Osteoblast (primary cell): ENCODE data around the gene MVD. TPM values are rescaled to one million over a fixed set of nuclear protein-coding genes. Genes with fewer than 3 reads are reported as not detected.

ENCODE experiments used
- DNase-seq: peaks from one replicate; pipeline ENCODE4 v3.0.0; 2011; ENCODE audit warnings: low spot score, mixed read lengths; ENCODE audit not compliant: insufficient read length; ENCODE audit errors: missing footprints
- H2AFZ ChIP-seq: 2 replicates; pipeline ENCODE4 v1.6.0; 2011; ENCODE audit warnings: mild to moderate bottlenecking, low read length
- H3K27ac ChIP-seq: 2 replicates; pipeline ENCODE4 v1.5.1; 2011; ENCODE audit warnings: mild to moderate bottlenecking, low read depth, low read length, moderate library complexity
- H3K27me3 ChIP-seq: 2 replicates; pipeline ENCODE4 v1.6.0; 2012; ENCODE audit warnings: mild to moderate bottlenecking, control low read depth, inconsistent platforms, low read length, moderate library complexity; ENCODE audit not compliant: insufficient read depth
- H3K36me3 ChIP-seq: 2 replicates; pipeline ENCODE4 v1.5.1; 2011; ENCODE audit warnings: mild to moderate bottlenecking, low read length, control low read depth, moderate library complexity; ENCODE audit not compliant: insufficient read depth
- H3K4me1 ChIP-seq: 2 replicates; pipeline ENCODE4 v1.5.1; 2011; ENCODE audit warnings: mild to moderate bottlenecking, low read length, control low read depth, moderate library complexity; ENCODE audit not compliant: insufficient read depth
- H3K4me2 ChIP-seq: 2 replicates; pipeline ENCODE4 v1.6.0; 2011; ENCODE audit warnings: mild to moderate bottlenecking, low read length; ENCODE audit not compliant: insufficient read depth
- H3K4me3 ChIP-seq: fragments of 200-600 bp; sonication (generic); 3 replicates; pipeline ENCODE4 v1.5.1; 2012; ENCODE audit warnings: mild to moderate bottlenecking, low read length, inconsistent platforms; ENCODE audit not compliant: insufficient read depth
- H3K79me2 ChIP-seq: 2 replicates; pipeline ENCODE4 v1.6.0; 2012; ENCODE audit warnings: mild to moderate bottlenecking, low read length, control low read depth, inconsistent platforms; ENCODE audit not compliant: insufficient read depth
- H3K9me3 ChIP-seq: 2 replicates; pipeline ENCODE4 v1.5.1; 2011; ENCODE audit warnings: low read depth, low read length, control low read depth
- H4K20me1 ChIP-seq: 2 replicates; pipeline ENCODE4 v1.6.0; 2012; ENCODE audit warnings: mild to moderate bottlenecking, low read length, control low read depth; ENCODE audit not compliant: insufficient read depth
- CTCF ChIP-seq: IDR thresholded peaks from 2 replicates; pipeline ENCODE4 v1.5.1; 2011; ENCODE audit warnings: mild to moderate bottlenecking, low read depth, low read length, moderate library complexity; ENCODE audit errors: extremely low read depth
- total RNA-seq: library from RNA; depleted of rRNA; stranded (reverse); fragments of >200 nt; gene quantifications from 2 replicates; pipeline ENCODE4 v1.2.3, GENCODE V29; 2012

The MVD gene
- total RNA-seq, 1 donor: 67.3 TPM

GRCh38 chr16:88631920-88632586, 30.8 kb downstream of the MVD start:
- no peak for TF ChIP-seq CTCF
- no peak overlapping the region for H3K27ac ChIP-seq
- no peak for DNase-seq
- no peak overlapping the region for H3K4me3 ChIP-seq
- H3K9me3 ChIP-seq: no peaks in the 10 kb centered on the region
- H3K27me3 ChIP-seq: peaks cover 1% of the 10 kb centered on the region
- peaks cover 25% of the 10 kb centered on the region for H3K36me3 ChIP-seq
- H3K4me1 ChIP-seq: peaks cover 6% of the 10 kb centered on the region
- H3K4me2 ChIP-seq: no peak overlapping the region
- no peaks in the 10 kb centered on the region for H3K79me2 ChIP-seq
- no peak overlapping the region for H2AFZ ChIP-seq
- peaks cover 11% of the 10 kb centered on the region for H4K20me1 ChIP-seq

GRCh38 chr16:88631384-88631783, 31.5 kb downstream of the MVD start:
- TF ChIP-seq CTCF: no peak
- H3K36me3 ChIP-seq: peaks cover 25% of the 10 kb centered on the region
- H2AFZ ChIP-seq: no peak overlapping the region
- no peak overlapping the region for H3K27ac ChIP-seq
- no peaks in the 10 kb centered on the region for H3K27me3 ChIP-seq
- H3K9me3 ChIP-seq: no peaks in the 10 kb centered on the region
- H4K20me1 ChIP-seq: peaks cover 10% of the 10 kb centered on the region
- no peaks in the 10 kb centered on the region for H3K79me2 ChIP-seq
- H3K4me3 ChIP-seq: no peak overlapping the region
- no peak overlapping the region for H3K4me2 ChIP-seq
- DNase-seq: no peak
- peaks cover 6% of the 10 kb centered on the region for H3K4me1 ChIP-seq

- Histone ChIP-seq H3K27ac (no peak overlapping the region), H3K79me2 (no peaks in the 10 kb centered on the region), H3K4me3 (no peak overlapping the region), H3K4me2 (no peak overlapping the region), H2AFZ (no peak overlapping the region), H3K4me1 (peaks cover 6% of the 10 kb centered on the region), H4K20me1 (peaks cover 8% of the 10 kb centered on the region), H3K9me3 (no peaks in the 10 kb centered on the region), H3K27me3 (no peaks in the 10 kb centered on the region), H3K36me3 (peaks cover 25% of the 10 kb centered on the region)
- DNase-seq: no peak
- no peak for TF ChIP-seq CTCF
Observed at GRCh38 chr16:88630941-88631340, 31.9 kb downstream of the MVD start.

GRCh38 chr16:88630433-88630832, 32.5 kb downstream of the MVD start:
- H3K4me1 ChIP-seq: peaks cover 6% of the 10 kb centered on the region
- peaks cover 27% of the 10 kb centered on the region for H3K36me3 ChIP-seq
- H3K4me2 ChIP-seq: no peak overlapping the region
- no peaks in the 10 kb centered on the region for H3K79me2 ChIP-seq
- peaks cover 8% of the 10 kb centered on the region for H4K20me1 ChIP-seq
- H3K27ac ChIP-seq: no peak overlapping the region
- no peak overlapping the region for H3K4me3 ChIP-seq
- H3K9me3 ChIP-seq: no peaks in the 10 kb centered on the region
- DNase-seq: no peak
- TF ChIP-seq CTCF: no peak
- no peak overlapping the region for H2AFZ ChIP-seq
- H3K27me3 ChIP-seq: no peaks in the 10 kb centered on the region
